OCI-LY1 (cell line): ENCODE measurements around the gene WWC2.

ENCODE experiments used
- H2AFZ ChIP-seq: fragments of 200-600 bp; sonication (generic), shearing (Covaris generic); 2 replicates; pipeline ENCODE4 v1.6.0; 2014; ENCODE audit warnings: antibody characterized with exemption, mild to moderate bottlenecking, low read length
- H3F3A ChIP-seq: fragments of 200-600 bp; sonication (generic), shearing (Covaris generic); 2 replicates; pipeline ENCODE4 v1.6.0; 2014; ENCODE audit warnings: mild to moderate bottlenecking, antibody characterized with exemption, low read length, moderate library complexity; ENCODE audit not compliant: insufficient read depth
- H3K27ac ChIP-seq: fragments of 200-600 bp; sonication (generic); 2 replicates; pipeline ENCODE4 v1.5.1; 2014; ENCODE audit warnings: low read length, mixed run types, mild to moderate bottlenecking, low read depth; ENCODE audit not compliant: poor library complexity, severe bottlenecking
- H3K27me3 ChIP-seq: fragments of 200-600 bp; sonication (generic); 2 replicates; pipeline ENCODE4 v1.6.0; 2014; ENCODE audit warnings: antibody characterized with exemption, mild to moderate bottlenecking, low read length, moderate library complexity; ENCODE audit not compliant: insufficient read depth
- H3K36me3 ChIP-seq: fragments of 200-600 bp; sonication (generic); 2 replicates; pipeline ENCODE4 v1.6.1; 2014; ENCODE audit warnings: mild to moderate bottlenecking, antibody characterized with exemption, low read length, moderate library complexity, mixed read lengths; ENCODE audit not compliant: insufficient read depth
- H3K4me1 ChIP-seq: fragments of 200-600 bp; sonication (generic); 2 replicates; pipeline ENCODE4 v1.5.1; 2014; ENCODE audit warnings: mild to moderate bottlenecking, low read length, moderate library complexity; ENCODE audit not compliant: insufficient read depth, severe bottlenecking
- H3K4me2 ChIP-seq: fragments of 200-600 bp; sonication (generic), shearing (Covaris generic); 2 replicates; pipeline ENCODE4 v1.6.1; 2014; ENCODE audit warnings: low read length
- H3K4me3 ChIP-seq: fragments of 200-600 bp; sonication (generic); 2 replicates; pipeline ENCODE4 v1.5.1; 2014; ENCODE audit warnings: low read length, low read depth, mild to moderate bottlenecking, mixed read lengths; ENCODE audit not compliant: poor library complexity, severe bottlenecking
- H3K79me2 ChIP-seq: fragments of 200-600 bp; shearing (Covaris generic); 2 replicates; pipeline ENCODE4 v1.6.1; 2016; ENCODE audit warnings: mixed run types, low read length, mixed read lengths; ENCODE audit not compliant: insufficient read depth
- H3K9ac ChIP-seq: fragments of 200-600 bp; sonication (generic), shearing (Covaris generic); 2 replicates; pipeline ENCODE4 v1.6.1; 2014; ENCODE audit warnings: mild to moderate bottlenecking, low read length, mixed read lengths
- H3K9me2 ChIP-seq: fragments of 200-600 bp; sonication (generic), shearing (Covaris generic); 2 replicates; pipeline ENCODE4 v1.6.1; 2014; ENCODE audit warnings: low read depth, mild to moderate bottlenecking, low read length, mixed read lengths
- H3K9me3 ChIP-seq: fragments of 200-600 bp; shearing (Covaris generic); 2 replicates; pipeline ENCODE4 v1.6.1; 2014; ENCODE audit warnings: low read length, mixed read lengths
- H4K20me1 ChIP-seq: fragments of 200-600 bp; sonication (generic), shearing (Covaris generic); 2 replicates; pipeline ENCODE4 v1.6.0; 2016; ENCODE audit warnings: mild to moderate bottlenecking, low read length; ENCODE audit not compliant: insufficient read depth
- CTCF ChIP-seq: fragments of 200-600 bp; sonication (generic), shearing (Covaris generic); IDR thresholded peaks from 2 replicates; pipeline ENCODE4 v1.5.1; 2017; ENCODE audit warnings: mild to moderate bottlenecking, antibody characterized with exemption, low read length, moderate library complexity, mixed read lengths
- EZH2 ChIP-seq: fragments of 200-600 bp; sonication (generic), shearing (Covaris generic); IDR thresholded peaks from 2 replicates; pipeline ENCODE4 v1.8.0; 2017; ENCODE audit warnings: borderline replicate concordance, mixed run types, mild to moderate bottlenecking, antibody characterized with exemption, low read length, moderate library complexity, mixed read lengths

WWC2 gene

GRCh38 chr4:183136855-183137254 lies 37.8 kb downstream of the WWC2 start:
- Histone ChIP-seq H3K9me3 (no peaks in the 10 kb centered on the region), H3K27ac (no peak overlapping the region), H3K4me2 (no peak overlapping the region), H3K79me2 (no peaks in the 10 kb centered on the region), H2AFZ (no peak overlapping the region), H3K4me1 (no peaks in the 10 kb centered on the region), H3K9me2 (no peaks in the 10 kb centered on the region), H3K27me3 (no peaks in the 10 kb centered on the region), H3K9ac (no peak overlapping the region), H3K4me3 (no peak overlapping the region), H4K20me1 (no peaks in the 10 kb centered on the region), H3K36me3 (no peaks in the 10 kb centered on the region), H3F3A (no peaks in the 10 kb centered on the region)
- TF ChIP-seq EZH2 (no peak), CTCF (no peak)

- TF ChIP-seq CTCF (no peak), EZH2 (no peak)
- H3K36me3 ChIP-seq, result no peaks in the 10 kb centered on the region
- H3K9me3 ChIP-seq, result no peaks in the 10 kb centered on the region
- H3K4me1 ChIP-seq, result no peaks in the 10 kb centered on the region
- no peaks in the 10 kb centered on the region for H4K20me1 ChIP-seq
- H3K79me2 ChIP-seq, result no peaks in the 10 kb centered on the region
- no peaks in the 10 kb centered on the region for H3K27me3 ChIP-seq
- no peak overlapping the region for H3K27ac ChIP-seq
- H3K9me2 ChIP-seq, result no peaks in the 10 kb centered on the region
- no peak overlapping the region for H3K9ac ChIP-seq
- H2AFZ ChIP-seq, result no peak overlapping the region
- H3F3A ChIP-seq, result no peaks in the 10 kb centered on the region
- no peak overlapping the region for H3K4me2 ChIP-seq
- H3K4me3 ChIP-seq, result no peak overlapping the region
Measured at GRCh38 chr4:183139058-183139750, 40.1 kb downstream of the WWC2 start.

DNA sequence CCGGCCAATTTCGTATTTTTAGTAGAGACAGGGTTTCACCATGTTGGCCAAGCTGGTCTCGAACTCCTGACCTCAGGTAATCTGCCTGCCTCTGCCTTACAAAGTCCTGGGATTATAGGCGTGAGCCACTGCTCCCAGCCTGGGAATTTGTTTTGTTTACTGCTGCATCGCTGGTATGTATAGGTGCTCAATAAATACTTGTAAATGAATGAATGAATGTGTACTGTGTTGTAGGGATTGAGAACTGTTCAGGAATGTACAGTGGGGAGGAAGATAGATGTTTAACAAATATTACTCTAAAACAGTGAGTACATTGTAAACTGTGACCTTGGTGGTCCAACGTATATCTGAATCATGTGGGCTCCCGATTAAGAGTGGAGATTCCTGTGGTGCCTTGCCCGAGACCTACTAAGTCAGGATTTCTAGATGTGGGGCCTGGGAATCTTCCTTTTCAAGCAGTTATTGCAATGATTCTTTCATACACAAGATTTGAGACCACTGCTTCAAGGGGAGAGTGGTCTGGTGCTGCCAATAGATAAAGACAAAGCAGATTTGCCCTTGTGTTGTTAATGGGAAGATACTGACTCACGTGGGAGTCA lies 41.0 kb downstream of the WWC2 start:
- Histone ChIP-seq H3K4me2 (no peak overlapping the region), H3K79me2 (no peaks in the 10 kb centered on the region), H2AFZ (no peak overlapping the region), H4K20me1 (no peaks in the 10 kb centered on the region), H3K9me2 (no peaks in the 10 kb centered on the region), H3F3A (no peaks in the 10 kb centered on the region), H3K27ac (no peak overlapping the region), H3K9me3 (no peaks in the 10 kb centered on the region), H3K27me3 (no peaks in the 10 kb centered on the region), H3K9ac (no peak overlapping the region), H3K4me3 (no peak overlapping the region), H3K4me1 (no peaks in the 10 kb centered on the region), H3K36me3 (no peaks in the 10 kb centered on the region)
- TF ChIP-seq CTCF (no peak), EZH2 (no peak)
